ENCODE data around the gene RAE1.

- TF ChIP-seq POLR2AphosphoS5 (IDR thresholded peaks at IDR 0.05; ENCODE audit: low read depth, low read length) (no peak), POLR2A (IDR thresholded peaks at IDR 0.05; ENCODE audit: low read depth, low read length) (no peak), TAF1 (IDR thresholded peaks at IDR 0.05; ENCODE audit: borderline replicate concordance, low read depth, low read length) (no peak)
Measured at GRCh38 chr20:57417830-57418780, 67.0 kb downstream of the RAE1 start.
